ENCODE results near the gene MYRIP.
"Not testable (repeated sequence)": the region's sequence is repeated elsewhere in the genome, so short reads cannot be mapped to it uniquely, and the experiment has no call there.

Gene MYRIP

GRCh38 chr3:39808467-39809180 lies 785 bp upstream of the MYRIP start:
- DNase-seq (ENCODE audit: low read depth) = no peak

DNA sequence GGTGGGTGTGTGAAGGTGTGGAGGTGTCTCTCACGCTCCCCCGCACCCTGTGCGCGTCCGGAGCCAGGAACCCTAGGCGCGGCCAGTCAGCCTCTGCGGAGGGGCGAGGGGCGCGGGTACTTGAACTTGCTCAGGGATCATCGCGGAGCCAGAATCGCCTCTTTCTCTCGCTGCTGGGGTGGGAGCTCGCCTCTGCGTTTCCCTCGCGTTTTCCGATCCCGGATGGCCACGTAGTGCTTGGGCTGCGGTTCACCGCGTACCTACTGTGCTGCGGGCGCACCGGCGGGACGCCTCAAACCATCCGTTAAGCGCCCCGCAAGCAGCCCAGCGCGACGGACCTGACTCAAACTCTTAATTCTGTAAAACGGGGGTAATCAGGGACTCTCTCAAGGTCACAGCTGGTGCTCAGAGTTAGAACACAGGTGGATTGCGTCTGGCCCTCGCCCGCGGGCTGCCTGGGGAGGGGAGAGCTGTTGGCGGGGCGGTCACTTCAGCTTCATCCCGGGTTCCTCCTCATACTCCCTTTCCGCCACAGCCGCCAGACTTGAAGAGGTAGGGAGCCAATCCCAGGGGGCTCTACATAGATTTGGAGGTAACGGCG lies 686 bp downstream of the MYRIP start:
- no peak for DNase-seq (ENCODE audit: low read depth)

- no peak for DNase-seq (ENCODE audit: low read depth)
Observed at GRCh38 chr3:39810647-39811161, 1.3 kb downstream of the MYRIP start.

- no peak for DNase-seq (ENCODE audit: low read depth)
Observed at GRCh38 chr3:39811561-39811960, 2.2 kb downstream of the MYRIP start.

- DNase-seq (ENCODE audit: low read depth) = no peak
Observed at GRCh38 chr3:39812537-39812936, 3.1 kb downstream of the MYRIP start.

DNA sequence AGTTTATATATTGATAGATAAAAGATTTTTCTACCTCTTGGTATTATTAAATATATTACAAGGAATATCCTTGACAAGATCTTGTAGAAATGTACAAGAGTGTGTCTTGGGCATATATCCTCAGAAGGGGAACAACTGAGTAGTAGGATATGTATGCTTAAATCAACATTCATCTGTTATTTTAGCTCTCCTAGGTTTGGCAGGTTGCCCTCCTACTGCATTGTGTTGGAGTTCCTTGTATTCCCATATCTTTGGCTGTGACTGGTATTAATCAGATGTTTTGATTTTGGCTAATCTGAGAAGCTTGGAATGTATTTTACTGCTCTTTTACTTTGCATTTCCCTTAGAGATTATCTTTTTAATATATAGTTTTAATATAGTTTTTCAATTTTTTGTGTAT lies 4.6 kb downstream of the MYRIP start:
- peak; percentile 61 for DNase-seq (ENCODE audit: low read depth)

GRCh38 chr3:39819899-39820298 lies 10.5 kb downstream of the MYRIP start:
- no peak for DNase-seq (ENCODE audit: low read depth)

DNA sequence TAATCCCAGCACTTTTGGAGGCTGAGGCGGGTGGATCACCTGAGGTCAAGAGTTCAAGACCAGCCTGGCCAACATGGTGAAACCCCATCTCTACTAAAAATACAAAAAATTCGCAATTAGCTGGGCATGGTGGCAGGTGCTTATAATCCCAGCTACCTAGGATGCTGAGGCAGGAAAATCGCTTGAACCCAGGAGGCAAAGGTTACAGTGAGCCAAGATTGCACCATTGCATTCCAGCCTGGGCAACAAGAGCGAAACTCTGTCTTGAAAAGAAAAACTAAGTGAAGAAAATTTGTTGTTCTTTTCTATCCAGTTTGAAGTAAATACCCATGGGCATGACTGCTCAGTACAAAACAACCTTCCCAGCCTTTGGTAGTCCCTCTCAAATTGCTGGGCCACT lies 24.4 kb downstream of the MYRIP start:
- DNase-seq (ENCODE audit: low read depth) = not testable (repeated sequence)

- no peak for DNase-seq (ENCODE audit: low read depth)
Observed at GRCh38 chr3:39839484-39839883, 30.1 kb downstream of the MYRIP start.

DNA sequence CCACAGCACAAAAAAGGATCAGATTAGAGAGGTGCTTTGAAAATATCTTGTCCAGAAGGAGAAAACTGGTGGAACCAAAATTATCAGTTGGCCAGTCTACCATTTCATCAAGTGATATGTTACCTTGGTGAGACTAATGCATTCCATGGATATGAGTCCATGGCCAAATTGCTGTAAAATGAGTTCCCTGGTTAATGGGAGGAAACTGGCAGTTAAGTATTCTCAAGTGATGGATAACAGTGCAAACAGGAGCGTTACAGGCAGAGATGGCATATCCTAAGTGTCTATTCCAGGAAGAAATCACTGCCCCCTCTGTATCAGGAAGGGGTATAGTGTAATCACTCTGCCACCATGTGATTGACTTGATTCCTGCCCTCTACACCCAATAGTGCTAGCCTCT lies 34.0 kb downstream of the MYRIP start:
- DNase-seq (ENCODE audit: low read depth) = no peak

DNA sequence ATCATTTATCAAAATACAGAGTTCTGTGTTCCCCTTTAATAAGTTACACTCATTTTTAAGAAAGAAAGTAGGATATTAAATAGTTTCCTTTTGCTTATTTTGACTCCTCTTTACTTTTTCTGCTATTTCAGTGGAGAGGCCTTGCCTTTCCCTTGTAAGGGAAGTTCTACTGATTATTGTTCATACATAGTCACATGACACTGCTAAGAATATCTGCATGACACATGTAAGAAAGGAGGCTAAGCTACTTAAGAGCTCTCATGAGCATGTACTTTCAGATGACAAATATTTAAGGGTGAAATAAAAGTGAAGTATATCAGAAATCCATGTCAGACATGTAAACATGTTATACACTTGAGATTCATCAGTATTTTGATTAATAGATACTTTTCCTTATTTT lies 39.0 kb downstream of the MYRIP start:
- no peak for DNase-seq (ENCODE audit: low read depth)

DNA sequence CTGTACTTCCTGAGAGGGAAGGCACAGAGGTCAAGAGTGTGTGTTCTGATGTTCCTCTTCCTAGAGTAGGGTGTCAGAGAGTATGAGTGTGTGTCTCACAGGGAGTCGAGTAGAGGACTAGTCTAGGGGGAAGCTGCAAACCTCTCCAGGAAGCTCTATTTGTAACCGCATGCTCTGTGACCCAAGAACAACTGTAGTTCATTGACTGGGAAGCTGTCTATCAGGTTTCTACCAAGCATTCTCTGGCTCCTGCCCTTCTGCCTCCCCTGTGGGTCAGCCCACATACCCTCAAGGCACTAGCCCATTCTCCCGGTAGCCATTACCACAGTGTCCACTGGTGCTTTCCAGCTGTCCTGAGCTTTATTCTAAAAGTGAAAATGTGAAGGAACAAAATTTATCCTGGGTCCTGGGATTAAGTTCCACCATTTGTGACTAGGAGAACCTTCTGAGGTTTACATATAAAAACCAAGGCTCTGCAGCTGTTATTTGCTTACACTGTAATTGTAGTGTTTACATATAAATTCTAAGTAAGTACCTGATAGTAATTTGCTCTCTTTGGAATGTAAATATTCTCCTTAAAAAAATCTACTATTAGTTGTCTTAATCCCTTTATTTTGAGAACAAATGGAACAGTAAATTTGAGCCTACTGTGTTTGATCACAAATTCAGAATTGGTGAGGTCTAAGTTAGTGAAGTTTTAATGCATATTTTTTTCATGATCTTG lies 40.7 kb downstream of the MYRIP start:
- no peak for DNase-seq (ENCODE audit: low read depth)

DNA sequence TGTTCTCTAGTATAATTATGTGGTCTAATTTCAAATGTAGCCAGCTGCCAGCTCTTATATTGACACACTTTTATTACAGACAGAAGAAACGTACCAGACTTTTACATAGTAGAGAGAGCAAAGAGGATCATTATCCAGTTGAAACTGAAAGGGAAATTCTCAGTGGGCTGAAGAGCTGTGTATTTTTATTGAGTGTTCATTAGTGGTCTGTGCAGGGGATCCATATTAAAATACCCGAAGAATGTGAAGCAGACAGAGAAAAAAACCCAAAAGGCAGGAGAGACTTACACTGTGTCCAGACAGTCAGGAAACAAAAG lies 41.3 kb downstream of the MYRIP start:
- DNase-seq (ENCODE audit: low read depth) = no peak

DNA sequence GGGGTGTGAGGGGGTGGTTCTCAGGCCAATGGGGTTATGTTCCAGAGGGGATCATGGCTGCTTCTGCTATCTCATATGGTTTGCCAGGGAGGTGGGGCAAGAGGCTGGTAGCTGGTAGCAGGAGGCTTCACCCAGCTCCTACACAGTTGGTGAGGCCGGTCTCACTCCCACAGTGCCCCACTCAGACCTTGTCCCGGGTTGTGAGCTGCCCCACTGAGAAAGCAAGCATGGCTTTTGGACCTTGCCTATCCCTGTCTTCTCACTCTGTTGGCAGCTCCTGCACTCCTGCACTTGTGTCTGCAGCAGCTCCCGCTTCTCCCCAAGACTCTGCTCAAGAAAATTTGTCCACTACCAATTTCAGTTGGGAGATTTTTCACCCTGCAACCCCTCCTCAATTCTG lies 46.1 kb downstream of the MYRIP start:
- DNase-seq (ENCODE audit: low read depth) = no peak

DNA sequence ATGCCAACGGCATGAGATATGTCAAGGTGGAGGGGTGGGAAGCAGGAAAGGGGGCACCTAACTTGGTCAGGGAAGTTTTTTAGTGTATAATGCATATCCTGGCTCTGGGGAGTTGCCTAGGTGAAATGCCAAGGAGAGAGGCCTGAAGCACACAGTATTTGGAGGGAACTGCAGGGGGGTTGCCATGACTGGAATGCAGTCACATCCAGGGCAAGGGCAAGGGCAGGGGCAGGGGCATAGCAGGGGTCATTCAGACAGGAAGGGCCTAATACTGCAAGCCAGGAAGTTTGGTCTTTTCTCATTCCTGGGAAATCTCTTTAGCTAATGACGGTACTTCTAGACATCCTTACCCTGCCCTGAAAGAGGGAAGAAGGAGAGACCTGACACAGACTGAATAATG lies 60.5 kb downstream of the MYRIP start:
- no peak for DNase-seq (ENCODE audit: low read depth)

- DNase-seq (ENCODE audit: low read depth) = no peak
Observed at GRCh38 chr3:39870706-39871105, 61.3 kb downstream of the MYRIP start.

DNA sequence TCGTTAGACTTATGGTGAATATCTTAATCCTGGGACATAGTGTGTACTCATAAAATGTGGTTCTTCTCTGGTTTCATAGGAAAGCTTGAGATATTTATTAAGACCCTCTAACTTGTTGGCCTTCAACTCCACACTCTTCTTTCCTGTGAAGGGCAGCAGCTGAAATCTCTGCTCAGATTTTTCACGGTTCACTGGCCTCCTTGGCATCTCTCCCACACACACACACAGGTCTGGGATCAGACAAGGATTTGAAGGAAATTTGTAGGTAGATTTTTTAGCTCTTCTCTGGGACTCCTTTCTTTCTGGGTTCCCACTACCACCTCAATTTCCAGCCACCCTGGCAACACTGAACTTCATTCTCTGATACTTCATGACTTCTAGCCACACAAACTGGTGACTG lies 70.2 kb downstream of the MYRIP start:
- no peak for DNase-seq (ENCODE audit: low read depth)

- no peak for DNase-seq (ENCODE audit: low read depth)
Observed at GRCh38 chr3:39882111-39882510, 72.7 kb downstream of the MYRIP start.

GRCh38 chr3:39892068-39892467 lies 82.7 kb downstream of the MYRIP start:
- no peak for DNase-seq (ENCODE audit: low read depth)

DNA sequence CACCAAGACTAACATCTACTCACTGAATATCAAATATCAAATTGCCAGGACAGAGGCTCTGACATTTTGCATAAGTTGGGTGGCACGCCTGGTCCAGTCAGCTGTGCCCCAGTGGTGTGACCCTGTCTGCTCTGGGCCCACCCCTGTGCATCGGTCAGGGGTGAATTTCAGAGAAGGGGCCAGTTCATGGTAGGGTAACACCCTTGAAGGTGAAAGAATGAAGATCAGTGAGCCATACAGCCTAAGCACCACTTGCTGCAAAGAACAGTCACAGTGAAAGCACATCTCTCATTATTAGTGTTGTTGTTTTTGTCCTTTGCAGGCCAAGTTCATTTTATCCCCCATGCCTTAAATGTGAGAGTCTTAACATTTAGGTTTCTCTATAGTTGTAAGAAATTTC lies 86.8 kb downstream of the MYRIP start:
- DNase-seq (ENCODE audit: low read depth) = no peak

GRCh38 chr3:39900462-39901002 lies 91.1 kb downstream of the MYRIP start:
- DNase-seq (ENCODE audit: low read depth) = no peak

GRCh38 chr3:39903253-39903652 lies 93.8 kb downstream of the MYRIP start:
- DNase-seq (ENCODE audit: low read depth) = no peak

DNA sequence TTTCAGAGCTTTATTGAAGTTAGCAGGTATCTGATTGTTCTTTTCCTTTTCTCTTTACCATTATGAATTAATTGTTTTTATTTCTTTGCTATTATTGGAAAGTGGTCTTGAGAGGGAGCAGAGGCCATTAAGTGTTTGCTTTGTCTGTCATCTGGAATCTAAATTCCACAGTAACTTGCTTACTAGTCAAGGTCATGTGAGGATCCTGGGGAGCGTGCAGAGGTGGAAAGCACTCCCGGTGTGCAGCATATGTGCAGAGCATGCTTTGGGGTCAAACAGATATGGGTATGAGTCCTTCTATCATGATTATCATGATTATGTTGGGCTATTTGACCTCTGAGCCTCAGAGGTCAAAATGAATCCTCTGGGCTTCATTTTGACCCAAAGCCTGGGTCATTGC lies 96.4 kb downstream of the MYRIP start:
- no peak for DNase-seq (ENCODE audit: low read depth)

Data from non-pigmented ciliary epithelial cell (primary cell).